ENCODE data around the gene TMX4.
A peak's percentile ranks its signal among the peaks of the same experiment; 100 is the strongest.

Gene TMX4

DNA sequence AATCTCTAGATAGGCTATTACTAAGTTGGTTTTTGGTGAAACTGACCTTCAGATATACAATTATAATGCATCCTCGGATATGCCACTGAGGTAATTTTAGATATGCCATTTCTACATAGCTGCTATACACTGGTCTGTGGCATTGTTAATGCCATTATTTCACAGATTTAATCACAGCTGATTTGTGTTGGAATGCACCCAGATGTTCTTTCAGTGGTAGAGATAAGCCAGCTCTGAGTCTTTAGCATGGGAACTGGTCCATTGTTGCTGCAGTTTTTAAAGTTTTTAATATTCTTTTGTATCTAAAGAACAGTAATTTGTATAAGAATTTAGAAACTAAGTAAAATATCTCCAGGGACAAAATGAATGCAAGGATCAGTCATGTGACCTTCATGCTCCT, 6.8 kb downstream of the TMX4 start:
- no peak for FAIRE-seq

DNA sequence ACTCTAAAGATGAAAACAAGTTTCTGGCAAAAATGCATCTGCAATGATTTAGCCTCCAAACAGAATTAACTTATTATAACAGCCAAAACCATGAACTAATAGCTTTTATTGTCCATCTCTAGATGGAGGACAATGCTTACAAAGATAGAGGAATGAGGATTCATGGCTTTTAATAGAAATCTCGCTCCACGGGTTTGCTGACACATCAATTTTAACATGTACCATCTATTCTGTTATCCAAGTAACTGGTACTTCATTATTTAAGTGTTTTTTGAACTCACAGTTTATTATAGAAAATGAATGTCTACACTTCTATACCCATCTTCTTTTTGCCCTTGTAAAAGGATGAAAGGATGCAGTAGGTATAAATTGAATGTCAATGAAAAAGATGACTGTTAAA, 10.8 kb downstream of the TMX4 start:
- FAIRE-seq, result no peak

DNA sequence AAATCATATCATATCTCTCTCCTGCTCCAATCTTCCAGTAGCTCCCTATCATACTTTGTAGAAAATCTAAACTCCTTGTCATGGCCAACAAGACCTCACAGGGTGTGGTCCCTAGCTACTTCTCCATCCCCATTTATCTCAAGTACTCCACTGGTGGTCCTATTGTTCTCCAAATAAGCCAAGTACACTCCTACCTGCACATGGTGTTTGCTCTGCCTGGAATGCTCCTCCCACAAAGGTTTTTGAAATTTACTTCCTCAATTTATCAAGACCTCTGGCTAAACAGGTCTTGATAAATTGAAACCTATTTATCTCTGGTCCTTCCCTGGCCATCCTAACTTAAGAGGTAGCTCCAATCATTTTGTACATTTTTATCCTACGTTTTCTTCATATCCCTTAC, 12.1 kb downstream of the TMX4 start:
- FAIRE-seq, result no peak

DNA sequence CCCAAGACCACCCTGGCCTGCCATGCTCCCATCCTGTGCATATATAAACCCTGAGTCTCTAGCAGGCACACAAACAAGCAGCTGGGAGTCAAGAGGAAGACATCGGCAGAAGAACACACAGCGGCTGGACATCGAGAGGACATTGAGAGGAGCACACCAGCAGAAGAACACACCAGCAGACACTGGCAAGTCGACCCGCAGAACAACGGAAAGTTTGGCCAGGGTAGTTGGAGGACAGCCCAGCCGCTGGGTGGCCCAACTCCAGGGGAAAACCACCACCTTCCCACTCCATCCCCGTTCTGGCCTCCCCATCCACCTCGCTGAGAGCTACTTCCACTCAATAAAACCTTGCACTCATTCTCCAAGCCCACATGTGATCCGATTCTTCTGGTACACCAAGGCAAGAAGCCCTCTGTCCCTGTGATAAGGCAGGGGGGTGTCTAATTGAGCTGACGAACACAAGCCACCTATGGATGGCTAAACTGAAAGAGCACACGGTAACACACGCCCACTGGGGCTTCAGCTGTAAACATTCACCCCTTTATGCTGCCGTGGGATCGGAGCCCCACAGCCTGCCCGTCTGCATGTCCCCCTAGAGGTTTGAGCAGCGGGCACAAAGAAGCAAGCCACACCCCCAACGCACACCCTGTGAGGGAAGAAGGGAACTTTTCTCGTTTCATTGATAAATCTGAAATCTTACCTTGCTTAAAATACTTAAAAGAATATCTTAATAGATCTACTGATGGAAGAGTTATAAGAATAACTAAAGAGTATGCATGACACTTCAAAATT, 13.8 kb downstream of the TMX4 start:
- no peak for FAIRE-seq

DNA sequence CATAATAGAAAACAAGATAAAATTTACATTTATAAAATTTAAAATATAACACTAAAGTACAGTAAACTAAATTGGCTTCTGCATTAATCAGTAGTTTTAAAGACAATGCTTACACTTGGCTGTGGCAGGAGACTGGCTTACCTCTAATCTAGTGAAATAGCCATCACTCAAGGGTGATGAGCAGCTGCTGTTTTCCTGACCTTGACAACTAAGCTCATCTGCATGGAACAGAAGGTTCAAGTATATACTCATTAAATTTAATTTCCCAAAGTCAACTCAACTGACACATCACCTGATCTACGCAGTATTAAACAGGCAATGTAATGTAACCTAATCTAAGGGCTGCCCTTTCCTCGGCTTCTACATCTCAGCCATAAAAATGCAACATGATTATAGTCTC, 14.5 kb downstream of the TMX4 start:
- no peak for FAIRE-seq

DNA sequence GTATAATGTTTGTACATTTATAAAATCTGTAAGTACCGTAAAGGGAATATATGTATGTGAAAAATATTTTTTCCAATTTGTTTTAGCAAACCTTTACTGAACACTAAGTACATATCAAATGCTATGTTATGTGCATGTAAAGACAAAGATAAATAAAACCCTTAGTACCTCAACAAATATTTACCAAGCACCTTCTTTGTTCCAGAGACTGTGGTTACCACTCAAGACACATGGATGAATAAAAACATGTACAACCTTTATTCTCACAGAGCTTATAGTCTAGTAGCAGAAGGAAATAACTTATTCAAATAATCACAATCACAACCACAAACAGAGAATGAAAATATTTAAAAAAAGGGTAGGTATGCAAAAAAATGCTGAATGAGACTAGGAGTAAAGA, 17.5 kb downstream of the TMX4 start:
- no peak for FAIRE-seq

DNA sequence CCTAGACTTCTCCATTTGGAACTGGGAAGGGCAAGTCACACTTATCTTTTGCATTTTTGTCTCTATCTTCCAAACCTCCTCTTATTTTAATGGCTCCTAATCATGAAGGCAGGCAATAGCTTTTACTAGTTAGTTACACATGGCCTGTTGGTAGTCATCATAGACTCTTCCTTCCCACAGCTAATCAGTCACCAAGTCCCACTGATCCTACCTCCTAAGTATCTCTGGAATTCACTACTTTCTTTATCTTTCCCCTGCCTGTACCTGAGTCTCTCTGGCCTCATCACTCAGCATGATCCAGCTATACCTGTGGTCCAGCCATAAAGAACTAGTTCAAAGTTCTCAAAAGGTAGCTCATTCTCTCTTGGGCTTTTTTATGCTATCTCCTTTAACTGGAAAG, 18.8 kb downstream of the TMX4 start:
- FAIRE-seq, result no peak

DNA sequence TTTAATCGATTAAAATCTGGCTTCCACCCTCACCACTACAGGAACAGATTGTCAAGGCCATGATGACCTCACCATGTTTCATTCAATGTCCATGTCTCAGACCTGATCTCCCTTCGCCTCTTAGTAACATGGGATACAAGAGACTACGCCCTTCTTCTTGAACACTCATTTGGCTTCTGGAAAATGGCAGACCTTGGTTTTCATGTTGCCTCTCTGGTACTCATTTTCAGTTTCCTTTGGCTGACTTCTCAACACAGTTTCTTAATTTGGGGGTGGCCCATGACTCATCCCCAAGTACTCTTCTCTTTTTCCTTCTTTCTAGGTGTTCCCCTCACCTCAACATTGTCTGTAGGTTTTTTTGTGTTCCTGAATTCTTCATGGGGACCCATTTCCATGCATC, 22.7 kb downstream of the TMX4 start:
- FAIRE-seq, result no peak

DNA sequence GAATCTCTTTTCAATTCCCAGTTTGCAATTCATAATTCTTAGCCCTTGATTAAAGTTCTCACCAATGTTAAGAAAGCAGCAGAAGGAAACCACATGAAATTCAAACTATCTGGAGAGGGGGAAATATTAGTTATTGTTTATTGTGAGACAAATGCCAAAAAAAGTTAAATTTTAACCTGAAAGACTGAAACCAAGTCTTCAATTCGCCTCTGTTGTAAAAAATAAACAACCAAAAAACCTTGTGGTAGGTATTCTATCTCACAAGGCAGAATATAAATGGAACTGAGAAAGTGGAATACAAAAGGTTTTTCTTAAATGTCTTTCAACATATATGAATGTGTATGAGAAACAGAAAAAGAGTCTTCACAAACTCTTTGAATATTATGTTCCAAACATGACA, 24.8 kb downstream of the TMX4 start:
- FAIRE-seq, result no peak

DNA sequence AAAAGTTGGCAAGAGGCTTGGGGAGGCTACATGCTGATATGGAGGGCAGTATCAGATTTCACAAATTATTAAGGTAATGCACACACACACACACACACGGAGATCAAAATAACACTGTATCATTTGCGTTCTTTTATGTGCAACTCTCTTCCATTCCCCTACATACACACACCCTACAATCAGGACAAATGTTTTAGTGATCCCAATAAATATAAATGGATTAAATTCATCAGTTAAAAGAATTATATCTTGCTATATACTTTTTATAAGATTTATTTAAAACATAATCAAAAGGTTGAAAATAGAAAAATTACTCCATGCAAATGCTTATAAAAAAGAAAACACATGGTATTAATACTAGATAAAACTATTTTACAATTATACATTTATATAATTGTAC, 25.9 kb downstream of the TMX4 start:
- FAIRE-seq, result peak; percentile 68

DNA sequence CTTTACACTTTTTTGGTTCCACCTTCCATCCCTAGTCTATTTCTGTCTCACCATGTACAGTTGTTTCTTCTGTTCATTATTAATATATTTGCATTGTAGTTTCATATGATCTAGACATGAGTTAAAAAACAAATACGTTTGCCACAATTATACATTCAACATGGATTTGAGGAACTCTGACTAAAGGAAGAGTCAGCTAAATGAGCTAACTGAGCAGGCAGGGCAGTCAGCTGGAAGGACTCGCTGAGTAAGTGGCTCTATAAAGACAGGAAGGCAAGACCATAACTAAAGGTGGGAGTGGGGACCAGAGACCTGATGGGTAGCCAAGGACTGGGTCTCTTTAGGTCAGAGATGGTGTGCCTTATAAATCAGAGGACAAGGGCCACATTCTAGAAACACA, 26.3 kb downstream of the TMX4 start:
- no peak for FAIRE-seq

DNA sequence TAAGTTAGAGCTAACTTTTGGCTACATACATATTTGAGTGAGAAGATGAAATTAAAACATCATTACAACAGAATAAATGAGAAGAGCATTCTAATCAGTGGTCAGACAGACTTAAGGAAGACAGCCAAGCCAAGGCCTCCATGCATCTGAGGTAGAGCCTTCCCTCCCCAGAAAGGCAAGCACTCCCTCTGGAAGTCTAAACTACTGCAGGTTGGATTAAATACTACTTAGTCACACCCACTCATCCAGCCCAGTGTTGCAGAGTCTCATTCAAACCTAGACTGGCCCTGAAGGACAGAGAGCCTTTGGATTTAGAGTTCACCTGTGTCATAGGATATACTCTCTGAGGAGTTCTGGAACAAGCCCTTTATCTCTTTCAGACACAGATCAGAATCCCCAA, 29.2 kb downstream of the TMX4 start:
- FAIRE-seq, result no peak

DNA sequence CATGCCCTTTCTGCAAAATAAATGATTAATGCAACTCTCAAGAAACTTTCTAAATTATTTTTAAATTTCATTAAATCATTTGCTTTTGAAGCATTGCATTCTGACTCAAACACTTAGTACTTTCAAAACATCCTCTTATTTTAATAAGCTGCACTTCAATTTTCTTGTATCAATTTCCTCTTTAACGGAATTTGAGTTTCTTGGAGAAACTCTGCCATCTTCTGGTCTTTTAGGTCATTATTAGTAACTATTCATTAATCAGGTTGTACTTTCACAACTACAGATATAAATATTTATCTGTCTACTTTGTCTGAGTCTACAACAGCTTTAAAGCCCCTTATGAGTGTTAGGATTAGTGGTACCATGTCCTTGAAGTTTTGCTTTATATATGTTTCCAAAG, 30.2 kb downstream of the TMX4 start:
- peak; percentile 65 for FAIRE-seq

DNA sequence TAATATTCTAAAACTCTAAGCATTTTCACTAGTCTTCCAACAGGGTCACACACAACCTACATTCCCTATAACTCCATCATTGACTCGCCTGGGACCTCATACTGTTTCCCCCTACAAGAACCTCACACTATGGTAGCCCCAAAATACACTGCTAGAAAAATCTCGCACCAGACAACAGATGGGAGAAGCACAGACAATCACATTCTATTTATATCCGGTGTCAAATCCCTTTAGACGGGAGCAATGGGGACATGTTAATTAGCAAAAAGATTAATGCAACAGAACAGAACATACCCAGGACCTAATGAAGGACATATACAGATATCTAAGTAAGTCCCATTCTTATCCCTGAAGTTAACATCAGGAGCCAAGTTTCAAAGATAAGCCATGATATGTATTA, 33.6 kb downstream of the TMX4 start:
- FAIRE-seq, result no peak

DNA sequence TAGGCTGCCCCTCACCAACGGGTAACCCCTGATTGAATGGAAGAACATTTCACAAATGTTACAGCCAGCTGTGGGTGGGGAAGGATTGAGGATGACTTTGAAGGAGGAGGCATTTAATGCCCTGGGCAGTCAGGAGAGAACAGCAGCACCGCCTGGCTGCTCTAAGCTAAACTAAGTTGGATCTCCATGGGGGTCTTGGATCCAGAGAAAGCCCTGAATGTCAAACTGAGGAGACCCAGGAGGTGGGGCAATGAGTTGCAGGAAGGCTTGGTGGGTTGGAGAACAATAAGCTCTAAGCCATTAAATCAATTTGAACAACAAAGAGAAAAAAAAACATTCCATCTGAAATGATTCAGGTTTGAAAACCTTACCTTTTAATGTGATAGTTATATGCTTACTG, 35.4 kb downstream of the TMX4 start:
- FAIRE-seq, result no peak

DNA sequence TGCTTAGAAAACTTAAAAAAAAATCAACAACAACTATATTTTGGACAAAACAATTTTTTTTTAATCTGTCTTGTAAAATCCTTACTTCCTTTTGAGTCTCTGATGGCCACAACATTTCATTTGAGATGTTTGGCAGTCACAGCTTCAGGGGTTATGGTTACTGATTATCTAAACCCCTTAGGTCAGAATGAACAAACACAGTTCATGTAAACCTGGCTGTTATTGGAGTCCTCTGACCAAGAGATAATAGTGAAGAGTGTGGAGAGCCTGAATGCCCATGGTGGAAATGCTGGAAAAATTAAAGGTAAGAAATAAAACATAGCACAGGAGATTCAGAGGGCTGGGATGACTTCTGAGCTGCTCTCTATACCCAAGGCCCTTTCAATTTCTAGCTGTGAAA, 38.2 kb downstream of the TMX4 start:
- no peak for FAIRE-seq

DNA sequence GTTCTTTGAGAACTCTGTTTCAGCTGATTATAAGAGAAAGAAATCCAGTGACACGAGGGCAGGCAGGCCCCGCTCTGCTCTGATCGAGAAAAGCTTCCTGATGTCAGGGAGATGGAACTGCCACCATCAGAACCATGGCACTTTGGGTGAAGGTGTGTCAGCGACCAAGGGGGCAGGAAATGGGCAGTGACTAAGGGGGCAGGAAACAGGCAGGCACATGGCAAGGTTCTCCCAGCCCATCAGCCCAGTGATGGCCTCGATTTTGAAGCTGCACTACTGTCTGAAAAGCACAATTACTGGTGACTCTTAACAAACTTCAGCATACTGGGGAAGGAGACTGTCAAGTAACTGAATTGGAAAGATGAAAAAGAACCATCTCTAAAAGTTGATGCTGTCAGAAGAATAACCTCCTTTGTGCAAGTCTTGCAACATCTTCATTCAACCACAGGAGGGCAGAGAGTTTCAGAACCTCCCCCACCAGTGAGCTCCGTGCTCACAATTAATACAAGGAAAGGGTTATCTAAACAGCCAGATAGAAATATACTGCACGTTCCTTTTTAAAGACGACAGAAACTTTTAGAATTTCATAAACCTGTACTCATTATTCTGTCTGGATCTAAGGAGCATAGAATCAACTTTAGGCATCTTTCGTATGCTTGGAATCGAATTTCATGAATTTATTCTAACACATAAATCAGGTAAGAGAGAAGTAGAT, 39.1 kb downstream of the TMX4 start:
- FAIRE-seq, result no peak

DNA sequence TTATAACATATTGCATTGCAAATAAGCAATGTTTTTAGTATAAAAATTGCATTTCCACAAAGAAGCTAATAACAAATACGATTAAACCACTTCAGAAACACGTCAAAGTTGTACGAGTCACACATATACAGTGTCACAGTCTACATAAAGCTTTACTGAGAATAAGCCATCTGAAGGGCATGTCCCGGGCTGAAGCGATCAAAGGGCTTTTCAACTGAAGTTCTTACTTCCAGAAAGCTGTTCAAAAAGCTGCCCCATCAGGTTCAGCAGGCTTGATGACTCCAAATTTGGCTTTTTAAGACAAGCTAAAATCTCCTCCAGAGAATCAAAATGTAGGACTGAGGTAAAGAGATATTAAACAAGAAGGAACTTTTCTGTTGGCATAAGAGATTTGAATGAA, 41.9 kb downstream of the TMX4 start:
- FAIRE-seq, result no peak

DNA sequence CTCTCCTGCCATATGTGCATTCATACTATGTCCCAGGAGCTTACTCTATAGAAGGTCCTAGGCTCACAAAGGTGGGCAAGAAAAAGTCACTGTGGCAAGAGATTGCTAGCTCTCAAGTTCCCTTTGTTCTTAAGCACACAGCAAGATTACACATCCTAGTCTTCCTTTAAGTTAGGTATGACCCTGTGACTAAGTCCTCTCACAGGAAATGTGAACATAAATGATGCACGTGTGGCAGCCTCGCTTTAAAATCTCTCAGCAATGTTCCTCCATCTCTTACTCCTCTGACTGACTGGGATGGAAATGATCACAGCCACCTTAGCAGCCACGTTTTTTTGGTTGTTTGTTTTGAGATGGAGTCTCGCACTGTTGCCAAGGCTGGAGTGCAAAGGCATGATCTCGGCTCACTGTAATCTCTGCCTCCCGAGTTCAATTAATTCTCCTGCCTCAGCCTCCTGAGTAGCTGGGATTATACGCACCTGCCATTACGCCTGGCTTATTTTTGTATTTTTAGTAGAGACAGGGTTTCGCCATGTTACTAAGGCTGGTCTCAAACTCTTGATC, 43.6 kb downstream of the TMX4 start:
- no peak for FAIRE-seq

DNA sequence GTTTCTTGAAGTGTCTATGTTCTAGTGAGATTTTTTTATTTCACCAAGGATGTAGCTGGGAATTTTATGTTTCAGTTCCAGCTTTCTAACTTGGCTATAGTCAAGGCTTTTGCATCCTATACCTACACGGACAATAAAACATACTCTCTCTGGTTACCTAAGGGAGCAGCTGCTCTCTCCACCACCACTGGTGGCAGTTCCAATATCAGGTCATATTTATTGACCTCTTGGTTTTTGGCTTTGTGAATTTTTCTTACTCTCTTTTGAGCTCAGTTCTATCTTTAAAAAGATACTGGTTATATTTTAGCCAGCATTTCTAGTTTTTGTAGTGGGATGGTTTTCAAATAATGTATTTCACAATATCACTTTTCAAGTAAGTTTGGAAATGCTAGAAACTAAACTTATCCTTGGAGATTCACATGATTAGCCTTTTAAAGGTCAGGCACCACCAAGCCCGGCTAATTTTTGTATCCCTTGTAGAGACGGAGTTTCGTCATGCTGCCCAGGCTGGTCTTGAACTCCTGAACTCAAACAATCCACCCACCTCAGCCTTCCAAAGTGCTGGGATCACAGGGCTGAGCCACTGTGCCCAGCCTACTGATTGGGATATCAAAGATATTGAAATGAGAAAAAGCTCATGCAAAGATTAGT, 44.7 kb downstream of the TMX4 start:
- FAIRE-seq, result no peak

DNA sequence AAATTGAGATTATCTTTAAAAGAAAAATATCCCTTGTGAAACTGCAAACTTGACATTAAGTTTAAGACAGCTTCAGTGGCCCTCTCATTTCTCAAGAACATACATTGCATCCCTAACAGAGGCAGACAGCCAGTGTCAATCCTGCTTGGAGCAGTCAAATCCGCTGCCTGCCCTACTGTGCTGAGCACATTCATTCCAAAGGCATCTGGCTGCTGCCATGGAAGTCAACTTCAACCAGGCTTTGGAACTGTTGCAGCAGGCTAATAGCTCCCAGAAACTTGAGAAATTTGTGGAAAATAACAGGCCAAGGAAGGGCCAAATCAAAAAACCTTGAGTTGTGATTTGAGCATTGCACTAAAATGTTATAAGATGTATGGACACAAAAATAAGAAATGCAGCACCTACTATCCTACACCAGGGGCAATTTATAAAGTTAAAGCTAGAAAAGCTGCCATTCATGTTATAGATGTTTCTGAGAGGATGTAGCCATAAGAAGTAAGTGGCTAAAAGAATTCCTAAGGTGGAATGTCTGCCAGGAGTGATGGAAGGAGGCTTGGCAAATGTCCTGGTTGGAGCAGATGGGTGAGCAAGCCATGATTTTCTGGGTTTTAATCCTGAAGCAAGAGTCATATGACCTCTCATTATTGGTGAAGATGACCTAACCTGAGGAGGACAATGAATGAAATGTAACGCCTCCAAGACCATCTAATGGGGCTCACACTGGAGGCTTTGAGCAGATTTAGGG, 47.9 kb downstream of the TMX4 start:
- FAIRE-seq, result no peak

DNA sequence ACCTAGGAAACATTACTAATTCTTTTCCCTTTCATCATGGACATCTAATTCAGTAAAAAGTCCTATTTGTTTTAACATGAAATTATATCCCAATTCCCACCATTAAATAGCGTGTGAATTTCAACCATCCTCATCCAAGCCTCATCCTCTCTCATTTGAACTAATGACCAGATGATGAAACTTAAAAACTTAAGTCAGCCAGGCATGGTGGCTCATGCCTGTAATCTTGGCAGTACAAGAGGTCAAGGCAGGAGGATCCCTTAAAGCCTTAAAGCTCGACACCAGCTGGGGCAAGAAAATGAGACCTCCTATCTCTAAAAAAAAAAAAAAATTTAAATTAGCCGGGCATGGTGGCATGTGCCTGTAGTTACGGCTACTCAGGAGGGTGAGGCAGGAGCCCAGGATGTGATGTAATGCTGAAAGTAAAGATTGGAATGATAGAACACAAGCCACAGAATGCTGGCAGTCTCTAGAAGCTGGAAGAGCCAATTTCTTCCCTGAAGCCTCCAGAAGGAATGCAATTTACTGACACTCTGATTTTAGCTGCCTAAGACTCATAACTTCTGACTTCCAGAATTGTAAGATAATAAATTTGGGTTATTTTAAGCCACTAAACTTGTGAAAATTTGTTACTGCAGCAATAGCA, 52.2 kb downstream of the TMX4 start:
- no peak for FAIRE-seq

DNA sequence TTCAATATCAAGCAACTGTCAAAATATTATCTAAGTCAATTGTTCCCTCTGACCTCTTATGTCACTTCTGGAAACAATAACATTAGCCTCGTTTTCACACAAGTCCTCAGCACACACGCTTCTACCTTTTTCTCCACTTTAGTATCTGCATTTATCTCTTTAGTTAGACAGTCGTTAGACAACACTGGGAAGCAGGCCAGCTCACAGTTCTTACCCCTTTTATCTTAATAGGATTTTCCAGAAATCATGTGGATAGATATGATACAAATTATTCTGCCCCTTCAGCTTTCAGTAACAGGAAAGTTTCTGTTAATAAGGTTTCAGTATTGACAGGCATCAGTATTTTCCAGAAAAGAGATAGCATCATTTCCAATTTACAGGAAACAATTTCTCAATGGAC, 53.4 kb downstream of the TMX4 start:
- no peak for FAIRE-seq
